Stimulated activated CD4-positive, alpha-beta T cell treated with anti-CD3 and anti-CD28 coated beads, TNF-alpha, amount 100 ng/mL, for 1 hour (primary cell): ENCODE results near the gene SERPINB5.
"Not testable (repeated sequence)": the region's sequence is repeated elsewhere in the genome, so short reads cannot be mapped to it uniquely, and the experiment has no call there.

ENCODE experiments used
- DNase-seq, 3 donors: peaks; one replicate each; pipeline ENCODE4 v3.0.0-alpha.2; 2020; ENCODE audit warnings: low read depth in 3 of 3, low spot score in 1 of 3

SERPINB5 gene

GRCh38 chr18:63476668-63477067 is at the start of gene SERPINB5:
TSS of gene SERPINB5 (plus strand) at chr18:63476958. CDS start at chr18:63484429, 7,471 bp downstream.
- no peak for DNase-seq

GRCh38 chr18:63427558-63427957 is 49.2 kb upstream of the SERPINB5 start:
- DNase-seq = no peak

- no peak for DNase-seq
Measured at GRCh38 chr18:63430526-63430925, 46.2 kb upstream of the SERPINB5 start.

- no peak for DNase-seq
Measured at GRCh38 chr18:63431180-63431579, 45.6 kb upstream of the SERPINB5 start.

DNA sequence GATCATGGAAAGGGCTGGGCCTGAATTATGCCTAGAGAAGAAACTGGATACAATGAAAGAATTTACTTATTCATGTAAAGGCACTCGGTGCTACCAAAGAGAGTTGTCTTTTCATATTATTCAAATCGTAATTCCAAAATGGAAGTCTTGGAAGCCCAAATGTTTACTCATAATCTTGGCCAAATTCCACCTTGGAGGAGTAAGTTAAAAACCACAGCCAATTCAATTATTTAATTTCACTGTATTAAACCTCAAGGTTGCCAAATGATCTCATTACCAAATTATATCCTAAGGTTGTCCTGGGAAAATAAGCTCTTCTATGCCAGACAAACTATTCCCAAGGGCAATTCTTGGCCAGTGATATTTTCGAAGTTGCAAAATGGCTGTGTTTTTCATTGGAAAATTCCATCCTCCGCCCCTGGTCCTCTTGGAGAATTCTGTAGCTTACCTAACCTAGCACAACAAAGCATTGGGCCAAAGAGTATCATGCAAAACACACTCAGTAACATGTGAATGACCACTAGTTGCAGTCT is 43.4 kb upstream of the SERPINB5 start:
- no peak for DNase-seq

GRCh38 chr18:63438181-63438580 is 38.6 kb upstream of the SERPINB5 start:
- no peak for DNase-seq

DNA sequence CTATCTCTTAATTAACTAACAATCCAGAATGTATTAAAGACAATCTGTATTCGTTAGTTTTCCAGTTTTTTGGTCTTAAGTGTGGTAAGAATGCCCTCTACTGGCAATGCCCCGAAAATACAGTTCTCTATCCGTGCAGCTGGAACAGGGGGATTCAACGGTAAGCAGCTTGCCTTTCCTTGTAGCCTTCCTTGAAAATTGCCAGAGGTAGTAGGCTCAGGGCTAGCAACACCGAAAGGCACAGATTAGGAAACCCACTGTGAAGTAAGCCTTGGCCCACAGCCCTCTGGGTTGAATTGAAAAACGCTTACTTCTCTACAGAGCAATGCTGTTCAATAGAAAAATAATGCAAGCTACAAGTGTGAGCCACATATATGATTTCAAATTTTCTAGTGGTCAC is 37.4 kb upstream of the SERPINB5 start:
- peak in 2 of 3 donors; percentile 11 to 16 for DNase-seq

DNA sequence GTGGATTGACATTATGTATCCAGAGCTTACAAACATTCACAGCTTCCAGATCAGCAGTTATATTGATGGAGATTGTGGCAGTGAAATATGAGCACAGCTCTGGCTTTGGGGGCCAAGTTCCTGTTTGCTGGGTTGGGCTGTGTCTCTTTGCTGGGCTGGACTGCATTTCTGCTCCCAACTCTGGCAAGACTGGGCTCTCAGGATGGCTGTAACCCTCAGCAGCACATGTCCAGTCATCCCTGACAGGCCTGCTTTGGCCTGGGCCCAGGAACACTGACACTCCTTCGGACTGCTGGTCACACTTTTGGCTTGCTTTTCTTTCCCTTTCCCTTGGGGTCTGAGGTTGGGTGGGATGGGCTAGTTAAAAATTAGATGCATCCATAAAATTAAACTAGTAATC is 36.5 kb upstream of the SERPINB5 start:
- no peak for DNase-seq

GRCh38 chr18:63440881-63441280 is 35.9 kb upstream of the SERPINB5 start:
- no peak for DNase-seq

DNA sequence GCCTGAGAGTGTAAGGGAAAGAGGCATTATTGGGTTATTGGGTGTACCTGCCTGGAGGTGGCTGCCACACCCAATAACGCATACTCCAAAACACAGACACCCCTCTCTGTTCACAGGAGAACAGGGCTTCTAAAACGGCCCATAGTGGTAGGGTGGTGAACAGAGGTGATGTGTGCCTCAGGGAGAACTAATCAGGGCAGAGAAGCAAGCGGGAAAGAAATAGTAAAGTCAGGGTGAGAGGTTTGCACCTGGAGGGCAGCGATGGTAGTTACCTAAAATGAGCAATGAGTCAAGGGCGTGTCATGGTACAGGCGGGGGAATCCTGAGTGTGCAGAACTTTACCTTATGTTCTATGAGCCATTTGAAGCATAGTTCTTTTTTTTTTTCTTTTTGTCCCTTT is 32.9 kb upstream of the SERPINB5 start:
- no peak for DNase-seq

- DNase-seq = no peak
Measured at GRCh38 chr18:63444580-63444979, 32.2 kb upstream of the SERPINB5 start.

DNA sequence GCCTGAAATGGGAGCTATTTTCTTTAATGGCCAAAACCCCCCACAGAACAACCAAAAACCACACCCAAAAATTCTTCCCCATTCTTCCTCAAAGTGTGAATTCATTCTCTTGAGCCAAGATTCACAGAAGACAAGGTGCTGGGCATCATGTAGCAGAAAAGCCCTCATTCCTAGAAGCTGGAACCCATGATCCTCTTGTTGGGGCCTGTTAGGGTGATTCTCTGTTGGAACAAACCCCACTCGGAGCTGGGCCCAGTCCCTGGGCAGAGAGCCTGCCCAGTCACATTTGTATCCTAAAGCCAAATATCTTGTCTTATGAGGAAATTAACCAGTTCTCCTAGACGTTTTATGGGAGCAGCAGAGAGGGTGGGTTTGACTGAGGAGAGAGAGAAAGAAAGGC is 31.7 kb upstream of the SERPINB5 start:
- no peak for DNase-seq

GRCh38 chr18:63446266-63446665 is 30.5 kb upstream of the SERPINB5 start:
- DNase-seq = no peak

- DNase-seq = no peak
Measured at GRCh38 chr18:63447066-63447465, 29.7 kb upstream of the SERPINB5 start.

DNA sequence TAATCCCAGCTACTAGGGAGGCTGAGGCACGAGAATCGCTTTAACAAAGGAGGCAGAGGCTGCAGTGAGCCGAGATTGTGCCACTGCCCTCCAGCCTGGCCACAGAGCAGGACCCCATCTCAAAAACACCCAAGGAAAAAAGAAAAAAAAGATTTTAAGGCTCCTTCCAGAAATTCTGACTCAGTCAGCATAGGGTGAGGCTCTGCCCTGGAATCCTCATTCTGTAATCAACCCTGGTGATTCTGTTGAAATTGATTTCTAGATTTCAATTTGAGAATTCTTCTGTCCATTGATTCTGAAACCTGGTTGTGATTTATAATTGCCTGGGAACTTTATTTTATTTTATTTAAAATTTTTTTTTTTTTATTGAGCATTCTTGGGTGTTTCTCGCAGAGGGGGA is 27.3 kb upstream of the SERPINB5 start:
- no peak for DNase-seq

- no peak for DNase-seq
Measured at GRCh38 chr18:63451799-63452660, 24.7 kb upstream of the SERPINB5 start.

GRCh38 chr18:63452751-63453150 is 24.0 kb upstream of the SERPINB5 start:
- not testable (repeated sequence) for DNase-seq

- DNase-seq = no peak
Measured at GRCh38 chr18:63454497-63454896, 22.3 kb upstream of the SERPINB5 start.

- no peak for DNase-seq
Measured at GRCh38 chr18:63457977-63458376, 18.8 kb upstream of the SERPINB5 start.

- no peak for DNase-seq
Measured at GRCh38 chr18:63460414-63460813, 16.3 kb upstream of the SERPINB5 start.

DNA sequence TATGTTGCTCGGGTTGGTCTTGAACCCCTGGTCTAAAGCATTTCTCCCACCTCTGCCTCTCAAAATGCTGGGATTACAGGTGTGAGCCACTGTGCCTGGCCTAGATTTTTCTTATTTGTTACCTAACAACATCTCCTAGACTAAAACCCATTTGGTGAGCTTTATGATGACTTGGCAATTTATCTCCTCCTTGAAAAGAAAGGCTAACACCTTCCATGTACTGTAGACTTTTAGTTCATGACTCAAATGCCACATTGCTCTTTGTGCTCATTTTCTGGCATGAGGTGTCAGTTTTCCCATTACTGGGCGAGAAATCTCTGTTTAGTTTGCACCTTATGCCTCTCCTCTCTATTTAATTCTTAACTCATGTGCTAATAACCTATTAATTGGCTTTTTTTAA is 12.3 kb upstream of the SERPINB5 start:
- DNase-seq = no peak

DNA sequence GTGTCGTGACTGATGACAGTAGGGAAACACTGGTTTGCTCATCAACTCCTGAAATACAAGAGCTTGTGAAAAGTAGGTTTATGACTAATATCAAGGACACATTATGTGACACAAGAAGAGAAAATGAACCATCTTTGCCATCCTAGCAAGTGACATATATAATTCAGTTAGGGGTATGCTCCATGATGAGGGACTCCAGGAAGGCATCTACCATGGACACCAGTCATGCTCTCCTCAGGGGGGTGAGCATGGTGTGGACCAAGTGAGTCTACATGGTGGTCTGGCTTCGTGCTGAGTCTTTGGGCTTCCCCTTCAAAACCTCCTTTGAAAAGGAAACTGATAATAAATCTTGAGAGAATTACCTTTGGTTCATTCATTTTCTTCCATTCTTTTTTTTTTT is 11.7 kb upstream of the SERPINB5 start:
- no peak for DNase-seq

DNA sequence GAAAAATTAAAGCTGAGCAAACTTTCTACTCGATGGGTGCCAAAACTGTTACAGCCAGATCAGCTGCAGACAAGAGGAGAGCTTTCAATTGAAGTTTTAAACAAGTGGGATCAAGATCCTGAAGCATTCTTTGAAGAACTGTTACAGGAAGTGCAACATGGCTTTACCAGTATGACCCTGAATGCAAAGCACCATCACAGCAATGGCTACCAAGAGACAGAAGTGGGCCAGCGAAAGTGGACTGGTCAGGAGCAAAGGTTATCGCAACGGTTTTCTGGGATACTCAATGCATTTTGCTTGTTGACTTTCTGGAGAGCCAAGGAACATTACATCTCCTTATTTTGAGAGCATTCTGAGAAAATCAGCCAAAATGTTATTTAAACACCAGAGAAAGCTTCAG is 9.1 kb upstream of the SERPINB5 start:
- DNase-seq = no peak
